GM10266 (cell line): ENCODE results near the gene CSF1R.

Experiments
- DNase-seq: peaks from one replicate; pipeline ENCODE4 v3.0.0; 2012; ENCODE audit errors: extremely low spot score
- CTCF ChIP-seq: IDR thresholded peaks from 2 replicates; pipeline ENCODE4 v1.5.1; 2012; ENCODE audit warnings: mild to moderate bottlenecking, low read depth; ENCODE audit not compliant: control insufficient read depth, insufficient read depth; ENCODE audit errors: missing control alignments

The CSF1R gene

GRCh38 chr5:150073677-150074076, 12.7 kb downstream of the CSF1R start:
- no peak for TF ChIP-seq CTCF
- no peak for DNase-seq

GRCh38 chr5:150073086-150073625, 13.2 kb downstream of the CSF1R start:
- no peak for DNase-seq
- no peak for TF ChIP-seq CTCF

- TF ChIP-seq CTCF, result no peak
- DNase-seq, result no peak
These were observed 15.5 kb downstream of the CSF1R start for GRCh38 chr5:150070821-150071220.

GRCh38 chr5:150069672-150070627, 16.4 kb downstream of the CSF1R start:
- no peak for TF ChIP-seq CTCF
- no peak for DNase-seq

- TF ChIP-seq CTCF, result no peak
- no peak for DNase-seq
These were observed 17.3 kb downstream of the CSF1R start for GRCh38 chr5:150068961-150069645.

GRCh38 chr5:150068472-150068871, 17.9 kb downstream of the CSF1R start:
- no peak for DNase-seq
- TF ChIP-seq CTCF, result no peak

GRCh38 chr5:150068071-150068470, 18.3 kb downstream of the CSF1R start:
- DNase-seq, result no peak
- TF ChIP-seq CTCF, result no peak
